GM21723 (cell line): ENCODE results near the gene RDH14.

ENCODE experiments used
- ATAC-seq: cut with Tn5 transposase; IDR thresholded peaks from one replicate; pipeline ENCODE4 v1.9.1; 2021; ENCODE audit warnings: mild to moderate bottlenecking, moderate library complexity; ENCODE audit not compliant: unreplicated experiment

RDH14 gene, protein sequence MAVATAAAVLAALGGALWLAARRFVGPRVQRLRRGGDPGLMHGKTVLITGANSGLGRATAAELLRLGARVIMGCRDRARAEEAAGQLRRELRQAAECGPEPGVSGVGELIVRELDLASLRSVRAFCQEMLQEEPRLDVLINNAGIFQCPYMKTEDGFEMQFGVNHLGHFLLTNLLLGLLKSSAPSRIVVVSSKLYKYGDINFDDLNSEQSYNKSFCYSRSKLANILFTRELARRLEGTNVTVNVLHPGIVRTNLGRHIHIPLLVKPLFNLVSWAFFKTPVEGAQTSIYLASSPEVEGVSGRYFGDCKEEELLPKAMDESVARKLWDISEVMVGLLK

DNA sequence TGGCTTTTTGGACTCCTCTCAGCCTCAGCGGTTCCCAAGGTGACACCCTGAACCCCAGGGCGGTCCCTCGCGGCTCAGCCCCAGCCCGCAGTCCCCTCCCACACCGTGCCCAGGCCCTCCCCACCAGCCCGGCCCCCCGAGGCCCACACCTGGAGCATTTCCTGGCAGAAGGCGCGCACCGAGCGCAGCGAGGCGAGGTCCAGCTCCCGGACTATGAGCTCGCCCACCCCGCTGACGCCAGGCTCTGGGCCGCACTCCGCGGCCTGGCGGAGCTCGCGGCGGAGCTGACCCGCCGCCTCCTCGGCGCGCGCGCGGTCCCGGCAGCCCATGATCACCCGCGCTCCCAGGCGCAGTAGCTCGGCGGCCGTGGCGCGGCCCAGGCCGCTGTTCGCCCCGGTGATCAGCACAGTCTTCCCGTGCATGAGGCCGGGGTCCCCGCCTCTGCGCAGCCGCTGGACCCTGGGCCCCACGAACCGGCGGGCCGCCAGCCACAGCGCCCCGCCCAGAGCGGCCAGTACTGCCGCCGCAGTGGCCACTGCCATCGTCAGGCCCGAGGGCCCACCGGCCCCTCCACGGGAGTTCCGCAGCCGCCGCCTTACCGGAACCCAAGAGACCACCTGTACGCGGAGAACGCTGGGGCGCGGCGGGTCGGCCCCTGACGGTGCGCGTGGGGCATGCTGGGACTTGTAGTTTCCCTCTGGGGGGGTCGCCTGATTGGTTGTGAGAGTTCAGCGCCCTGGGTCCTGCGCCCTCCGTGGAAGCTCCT, at the start of gene RDH14:
RDH14 (minus strand) TSS at position 623 of the 766 bp plus-strand sequence; CDS start at position 542, 81 bp downstream.
- peak; percentile 95 for ATAC-seq

DNA sequence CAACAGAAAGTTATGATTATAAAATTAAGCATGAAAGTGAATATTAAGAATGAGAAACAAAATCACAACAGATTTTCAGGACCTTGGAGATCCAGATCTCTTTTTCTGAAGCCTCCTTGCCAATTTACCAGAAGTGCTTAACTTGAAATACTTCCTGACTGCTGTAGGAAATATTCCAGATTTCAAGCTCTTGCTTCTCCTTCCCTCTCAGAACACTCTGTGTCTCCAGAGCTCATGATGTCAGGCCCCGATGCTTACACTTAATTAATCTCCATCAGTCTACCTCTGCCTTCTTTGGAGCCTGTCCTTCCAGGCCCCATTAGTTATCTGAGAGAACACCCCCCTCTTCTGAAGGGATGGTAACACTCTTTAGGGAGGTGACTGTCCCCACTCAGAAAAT, 49.6 kb upstream of the RDH14 start:
- ATAC-seq = no peak

DNA sequence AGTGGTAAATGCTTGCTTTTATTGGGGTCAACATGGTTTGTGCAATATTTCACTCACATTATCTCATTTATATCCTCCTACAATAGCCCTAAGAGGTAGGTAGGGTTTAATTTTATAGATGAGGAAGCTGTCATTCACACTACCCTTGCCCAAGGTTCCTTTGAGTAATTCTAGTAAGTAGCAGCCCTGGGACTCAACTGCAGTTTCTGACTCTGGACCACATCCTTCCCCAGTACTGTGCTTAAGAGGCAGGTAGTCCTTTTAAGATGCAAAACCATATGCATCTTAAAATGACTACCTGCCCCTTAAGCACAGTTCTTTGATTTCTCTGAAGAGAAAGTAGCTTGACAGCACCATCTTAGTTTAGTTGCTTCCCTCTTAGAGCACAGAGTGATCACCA, 44.7 kb upstream of the RDH14 start:
- no peak for ATAC-seq

DNA sequence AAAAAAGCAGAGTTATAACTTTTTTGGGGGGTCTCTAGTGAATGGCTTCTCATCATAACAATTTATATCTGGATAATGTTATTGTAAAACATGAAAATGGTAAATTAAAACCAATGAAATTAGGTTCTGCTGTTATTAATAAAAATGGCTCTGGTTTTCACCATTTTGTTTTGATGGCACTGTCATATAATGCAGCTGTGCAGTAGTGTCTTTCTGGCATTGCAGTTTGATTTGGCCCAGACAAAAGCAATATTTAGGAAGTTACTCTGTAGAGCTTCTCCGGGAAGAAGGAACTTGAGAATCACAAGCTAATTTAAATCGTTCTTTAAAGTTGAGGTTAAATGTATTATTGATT, 44.1 kb upstream of the RDH14 start:
- ATAC-seq = no peak

DNA sequence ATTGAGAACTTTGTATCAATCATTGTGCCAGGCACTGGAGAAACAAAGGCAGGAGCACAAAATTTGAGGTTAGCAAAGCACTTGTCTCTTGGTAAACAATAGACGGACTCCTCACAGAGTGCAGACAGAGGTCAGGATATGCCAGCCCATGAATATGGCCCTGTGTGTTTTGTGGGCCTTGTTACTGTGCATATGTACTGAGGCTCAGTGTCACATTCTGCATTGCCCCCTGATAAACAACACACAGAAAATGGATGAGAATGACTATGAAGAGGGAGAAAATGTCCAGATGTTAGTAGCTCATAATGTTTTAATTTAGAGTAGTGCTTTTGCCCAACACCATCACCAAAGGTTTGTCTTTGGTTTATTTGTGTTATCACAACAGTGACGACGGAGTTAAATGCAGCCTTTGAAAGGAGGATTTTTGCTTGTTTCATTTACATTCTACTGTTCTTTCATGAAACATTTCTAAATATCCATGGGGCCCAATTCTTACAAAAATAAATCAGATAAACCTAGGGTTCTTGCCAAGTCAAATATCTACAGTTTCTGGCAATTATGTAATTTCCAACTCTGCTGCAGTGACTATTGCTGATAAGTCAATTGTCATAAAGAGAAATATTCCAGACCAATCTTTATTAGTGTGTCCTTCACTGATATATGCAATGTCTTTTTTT, 43.5 kb upstream of the RDH14 start:
- ATAC-seq = no peak

DNA sequence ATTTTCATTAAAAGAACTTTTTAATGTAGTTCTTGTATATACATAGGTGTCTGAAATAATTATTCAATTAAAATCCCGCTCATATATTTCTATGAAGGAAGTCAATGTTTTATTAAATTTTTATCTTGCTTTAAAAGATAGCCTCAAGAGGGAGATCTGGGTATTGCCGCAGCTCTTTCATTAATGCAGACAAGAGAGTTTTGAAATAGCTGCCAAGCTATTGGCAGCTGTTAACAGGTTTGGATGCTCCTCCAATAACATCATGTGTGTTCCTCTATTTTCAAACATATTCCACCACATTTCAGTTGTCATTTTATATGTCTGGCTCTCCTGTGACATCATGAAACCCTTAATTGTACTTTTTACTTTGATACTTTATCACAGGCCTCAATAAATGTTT, 41.8 kb upstream of the RDH14 start:
- ATAC-seq = no peak

DNA sequence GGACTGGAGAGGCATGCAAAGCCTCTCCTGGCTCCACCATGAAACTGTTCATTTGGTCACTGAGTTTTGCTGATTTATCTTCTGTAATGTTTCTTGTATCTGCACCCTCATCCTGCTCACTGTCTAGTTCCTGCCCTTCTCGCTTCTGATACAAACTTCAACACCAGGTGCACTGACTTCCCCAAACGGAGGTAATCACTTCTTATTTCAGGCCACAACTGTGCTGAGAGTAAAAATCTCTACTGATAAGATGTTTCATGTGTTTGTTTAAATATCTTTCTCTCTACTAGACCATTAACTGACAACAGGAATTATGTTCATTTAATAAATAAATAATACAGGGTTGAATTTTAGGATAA, 39.8 kb upstream of the RDH14 start:
- ATAC-seq = peak; percentile 67

DNA sequence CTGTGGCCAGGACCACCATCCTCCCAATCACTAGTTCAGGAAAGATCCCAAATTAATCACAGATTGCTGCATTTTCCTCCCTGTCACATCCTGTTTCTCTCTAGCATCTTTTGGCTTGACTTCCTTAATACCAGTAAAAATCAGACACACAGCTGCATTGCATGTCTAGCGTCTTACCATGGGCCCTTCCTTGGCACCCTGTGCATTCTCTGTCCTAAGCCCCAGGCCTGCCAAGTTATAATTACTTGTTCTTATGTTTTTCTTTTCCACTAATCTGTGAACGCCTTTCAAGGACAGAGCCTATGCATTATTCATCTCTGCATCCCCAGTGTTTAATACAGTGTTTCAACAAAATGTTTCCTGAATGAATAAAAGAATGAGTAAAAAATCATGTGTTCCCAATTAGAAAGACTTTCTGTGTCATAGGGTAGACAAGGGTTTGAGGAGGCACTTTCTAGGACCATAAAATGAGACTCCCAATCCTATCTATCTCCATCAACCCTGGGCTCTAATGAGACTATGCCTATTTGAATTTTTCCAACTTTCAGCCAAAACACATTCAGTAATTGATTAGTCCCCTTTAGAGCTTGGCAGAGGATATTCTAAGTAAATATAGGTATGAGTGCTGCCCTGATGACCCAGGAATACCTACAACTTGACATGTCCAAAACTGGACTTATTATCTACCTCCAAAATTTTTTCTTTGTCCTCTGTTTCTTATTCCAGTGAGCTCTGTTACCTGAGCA, 39.2 kb upstream of the RDH14 start:
- ATAC-seq = no peak

DNA sequence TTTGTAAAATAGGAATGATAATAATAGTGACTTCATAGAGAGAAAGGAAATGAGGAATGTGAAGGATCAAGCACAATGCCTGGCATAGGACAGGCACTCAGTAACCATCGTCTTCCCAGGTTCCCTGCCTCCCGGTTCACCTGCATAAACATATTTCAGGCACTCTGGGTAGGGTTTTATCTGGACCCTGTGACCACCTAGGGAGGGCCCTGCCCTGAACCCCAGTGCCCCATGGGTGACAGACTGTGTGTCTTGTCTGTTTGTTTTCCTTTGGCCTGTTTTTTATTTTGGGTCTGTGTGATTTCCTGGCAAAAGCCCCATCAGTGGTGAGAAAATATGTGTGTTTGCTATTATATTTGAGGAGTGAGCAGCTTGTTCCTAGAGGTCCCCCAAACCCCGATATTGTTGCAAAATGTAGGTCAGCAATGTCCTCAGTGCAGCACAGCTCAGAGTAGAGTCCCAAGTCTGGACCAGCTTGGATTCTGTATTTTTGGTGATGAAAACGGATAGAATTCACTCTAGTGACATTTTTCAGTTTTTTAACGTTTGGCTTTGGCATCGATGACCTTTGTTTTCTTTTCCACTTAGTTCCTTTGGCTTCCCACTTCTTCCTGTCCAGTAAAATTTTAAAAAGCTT, 38.5 kb upstream of the RDH14 start:
- ATAC-seq = no peak

DNA sequence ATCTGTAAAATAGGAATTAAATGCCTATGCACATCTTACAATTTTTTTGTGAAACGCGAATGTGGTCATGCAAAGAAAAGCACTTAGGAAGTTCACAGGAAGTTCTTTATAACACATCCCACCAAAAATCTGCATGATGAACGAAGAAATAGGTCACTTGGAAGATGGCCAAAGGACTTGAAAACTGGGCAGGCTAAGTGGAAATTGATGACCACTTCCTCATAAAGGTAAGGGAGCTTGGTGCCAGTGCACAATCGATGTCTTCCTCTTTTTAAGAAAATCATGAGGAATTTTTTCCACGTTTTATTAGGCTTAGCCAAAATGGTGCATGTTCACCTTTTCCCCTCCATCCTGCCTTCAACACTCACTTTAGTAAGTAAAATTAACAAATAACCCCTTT, 37.2 kb upstream of the RDH14 start:
- ATAC-seq = no peak

DNA sequence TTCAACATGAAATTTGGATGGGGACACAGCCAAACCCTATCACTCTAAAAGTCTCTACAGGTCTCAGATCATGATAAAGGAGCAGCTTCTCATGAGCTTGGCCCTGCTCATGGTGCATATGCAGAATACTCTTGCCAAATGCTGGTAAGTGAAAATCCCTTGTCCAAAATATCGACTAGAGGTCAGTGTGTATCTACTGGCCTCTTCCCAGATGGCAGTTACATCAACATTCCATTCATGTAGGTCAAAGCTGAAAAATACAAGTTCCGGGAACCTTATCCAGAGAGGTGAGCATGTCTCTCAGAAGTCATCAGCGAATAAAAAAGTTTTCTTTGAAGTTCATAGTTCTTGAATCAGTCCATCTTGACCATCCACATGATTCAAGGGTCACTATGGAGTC, 36.5 kb upstream of the RDH14 start:
- ATAC-seq = no peak

DNA sequence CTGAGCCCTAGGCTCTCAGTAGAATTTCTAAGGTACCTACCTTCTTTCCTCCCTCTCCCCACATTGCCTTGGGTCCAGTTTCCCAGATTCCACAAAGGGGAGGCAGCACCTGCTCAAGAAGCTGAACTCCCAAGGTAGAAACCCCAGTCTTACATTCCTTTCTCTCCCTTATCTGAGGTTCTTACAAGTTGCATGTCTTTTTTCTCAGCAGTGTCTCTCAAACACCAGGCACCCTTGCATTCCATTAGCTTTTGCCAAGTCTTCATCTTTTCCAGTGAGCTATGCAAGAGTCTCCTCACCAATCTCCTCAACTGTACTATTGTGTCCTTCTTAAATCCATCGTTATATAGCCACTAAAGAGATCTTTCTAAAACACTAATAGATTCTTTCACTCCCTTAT, 33.0 kb upstream of the RDH14 start:
- ATAC-seq = no peak

DNA sequence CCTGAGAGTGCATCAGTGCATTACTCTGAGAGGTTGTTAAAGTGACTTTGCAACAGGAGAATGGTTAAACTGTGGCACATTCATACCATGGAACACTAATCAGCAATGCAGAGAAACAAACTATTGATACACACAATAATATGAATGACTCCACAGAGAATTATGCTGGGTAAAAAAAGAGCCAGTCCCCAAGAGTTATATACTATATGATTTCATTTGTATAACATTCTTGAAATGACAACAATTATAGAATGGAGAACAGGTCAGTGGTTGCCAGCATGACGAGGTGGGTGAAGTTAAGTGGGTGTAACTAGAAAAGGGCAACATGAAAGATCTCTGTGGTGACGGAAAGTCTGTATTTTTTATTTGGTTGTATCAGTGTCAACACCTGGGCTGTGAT, 31.9 kb upstream of the RDH14 start:
- no peak for ATAC-seq

DNA sequence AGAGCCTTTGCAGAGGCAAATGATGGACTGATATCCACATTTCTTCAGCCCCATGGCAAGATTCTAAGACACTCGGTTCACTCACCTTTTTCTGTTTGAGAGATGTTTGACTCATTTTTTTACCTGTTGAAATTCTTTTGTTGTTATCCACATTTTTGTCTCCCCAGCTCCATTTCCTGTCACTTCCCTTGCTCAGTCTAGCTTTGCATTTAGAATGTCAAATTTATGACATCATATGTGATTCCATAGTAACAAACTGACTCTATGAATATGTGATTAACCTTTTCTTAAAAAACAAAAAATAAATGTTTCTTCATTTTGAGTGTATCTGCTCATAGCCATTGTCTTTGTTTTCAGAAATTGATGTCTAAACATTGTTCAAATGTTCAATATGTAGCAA, 28.9 kb upstream of the RDH14 start, which contains the start of gene NT5C1B:
NT5C1B (minus strand) TSS at position 216 of the 400 bp plus-strand sequence; CDS start at position 115, 101 bp downstream.
- ATAC-seq = no peak

DNA sequence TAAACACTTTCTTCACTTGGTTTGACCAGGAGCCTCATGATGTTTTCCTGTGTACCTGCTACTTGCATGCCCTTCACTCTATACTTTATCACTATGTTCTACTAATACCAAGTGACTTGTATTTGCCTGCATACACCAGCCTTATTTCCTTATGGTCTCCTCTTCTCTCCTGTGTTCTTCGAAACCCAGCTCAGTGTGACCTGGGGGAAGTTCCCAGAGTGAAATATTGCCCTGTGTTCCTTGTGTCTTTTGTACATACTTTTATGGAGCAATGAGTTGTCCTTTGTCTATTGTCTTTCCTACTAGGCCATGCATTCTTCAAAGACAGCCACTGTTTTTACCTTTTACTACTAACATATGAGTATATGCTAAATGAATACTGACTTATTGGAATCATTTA, 28.3 kb upstream of the RDH14 start:
- ATAC-seq = no peak

DNA sequence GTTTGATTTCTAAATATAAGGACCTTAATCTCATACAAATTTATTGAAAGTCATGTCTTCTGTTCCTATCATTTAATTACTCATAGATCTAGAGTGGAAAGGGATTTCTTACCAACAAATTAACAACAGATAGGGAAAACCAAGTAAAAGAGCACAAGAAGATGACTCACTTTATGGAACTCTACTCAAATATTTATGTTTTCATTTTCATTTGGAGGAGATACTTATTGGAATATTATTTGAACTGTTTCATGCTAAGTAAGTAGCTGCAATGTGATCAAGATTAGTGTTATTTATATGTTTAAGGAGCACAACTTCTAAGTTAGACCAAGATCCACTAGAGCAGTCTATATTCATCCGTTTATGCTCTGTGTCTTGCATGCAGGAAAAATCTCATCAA, 27.6 kb upstream of the RDH14 start:
- no peak for ATAC-seq

DNA sequence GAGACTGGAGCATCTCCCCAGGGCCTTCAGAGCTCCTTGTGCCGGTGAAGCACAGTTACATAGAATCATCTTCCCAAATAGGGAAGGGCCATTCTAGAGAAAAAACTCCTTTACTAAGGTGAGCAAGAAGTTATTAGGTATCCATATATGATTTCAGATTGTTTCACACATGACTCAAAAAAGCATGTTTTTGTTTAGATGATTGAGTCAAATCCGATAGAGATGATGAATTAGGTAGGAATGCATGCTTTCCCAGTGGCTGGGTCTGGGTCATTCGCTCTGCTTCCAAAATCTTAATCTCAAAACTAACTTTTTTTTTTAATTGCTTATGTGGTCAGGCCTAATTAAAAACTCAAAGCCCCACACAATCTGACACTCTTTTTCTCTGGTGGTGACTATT, 25.1 kb upstream of the RDH14 start:
- ATAC-seq = no peak

DNA sequence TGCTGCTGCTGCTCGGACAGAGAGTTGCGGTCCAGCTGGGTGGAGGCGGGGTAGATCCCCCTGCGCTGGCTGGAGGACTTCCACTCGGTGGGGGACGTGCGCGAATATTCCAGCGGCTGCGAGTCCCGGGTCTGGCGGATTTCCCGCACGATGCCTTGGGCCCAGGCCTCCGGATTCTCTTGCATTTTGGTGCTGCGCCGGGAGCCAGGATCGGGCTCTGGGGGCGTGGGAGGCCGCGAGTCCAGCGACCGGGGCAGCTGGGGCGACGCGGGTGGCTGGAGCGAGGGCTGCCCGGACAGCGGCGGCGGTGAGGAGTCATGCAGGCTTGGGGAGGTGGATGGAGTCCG, 24.1 kb upstream of the RDH14 start:
- ATAC-seq = no peak

DNA sequence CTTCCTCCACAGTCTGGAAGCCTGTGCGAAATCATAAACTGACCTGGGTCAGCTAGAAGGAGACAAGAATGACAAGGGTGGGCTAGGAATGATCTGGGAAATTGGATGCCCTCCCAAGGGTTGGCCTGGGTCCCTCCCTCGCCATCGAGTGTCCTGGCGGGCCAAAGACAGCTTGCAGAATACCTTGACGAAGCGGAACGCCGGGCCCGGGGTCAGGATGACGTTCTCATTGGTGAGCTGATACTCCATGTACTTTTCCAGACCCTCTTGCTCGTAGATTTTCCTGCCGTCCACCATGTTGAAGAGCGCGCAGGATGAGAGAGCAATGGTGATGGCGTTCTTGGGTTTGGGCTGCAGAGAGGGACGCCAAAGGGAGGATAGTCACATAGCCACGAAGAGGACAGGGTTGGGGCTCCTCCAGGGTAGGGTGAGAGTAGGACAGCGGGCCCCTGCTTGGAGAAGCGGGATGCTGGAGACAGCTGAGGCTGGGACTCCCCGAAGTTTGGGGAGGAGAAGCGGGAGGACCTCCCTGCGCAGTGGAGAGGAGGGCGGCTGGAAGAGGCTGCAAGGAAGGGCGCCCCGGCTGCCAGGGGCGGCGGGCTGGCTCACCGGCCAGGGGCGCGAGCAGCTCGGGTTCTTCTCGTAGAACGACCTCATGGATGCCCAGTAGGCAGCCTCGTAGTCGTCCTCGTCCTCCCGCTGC, 23.6 kb upstream of the RDH14 start:
- ATAC-seq = no peak

DNA sequence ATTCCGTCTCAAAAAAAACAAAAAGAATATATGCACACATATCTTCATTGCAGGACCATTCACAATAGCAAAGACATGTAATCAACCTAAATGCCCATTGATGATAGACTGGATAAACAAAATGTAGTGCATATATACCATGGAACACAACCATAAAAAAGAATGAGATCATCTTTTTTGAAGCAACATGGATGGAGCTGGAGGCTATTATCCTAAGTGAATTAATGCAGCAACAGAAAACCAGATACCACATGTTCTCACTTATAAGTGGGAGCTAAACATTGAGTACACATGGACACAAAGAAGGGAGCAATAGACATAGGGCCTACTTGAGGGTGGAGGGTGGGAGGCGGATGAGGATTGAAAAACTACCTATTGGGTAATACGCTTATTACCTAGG, 20.2 kb upstream of the RDH14 start:
- ATAC-seq = no peak
